ENCODE data around the gene BNIPL. TPM values are rescaled to one million over a fixed set of nuclear protein-coding genes. Genes with fewer than 3 reads are reported as not detected.

BNIPL gene
- total and polyA plus RNA-seq, 2 of the 4 experiments (the other 2 are of a cell fraction): under 0.01 to 0.38 TPM

DNA sequence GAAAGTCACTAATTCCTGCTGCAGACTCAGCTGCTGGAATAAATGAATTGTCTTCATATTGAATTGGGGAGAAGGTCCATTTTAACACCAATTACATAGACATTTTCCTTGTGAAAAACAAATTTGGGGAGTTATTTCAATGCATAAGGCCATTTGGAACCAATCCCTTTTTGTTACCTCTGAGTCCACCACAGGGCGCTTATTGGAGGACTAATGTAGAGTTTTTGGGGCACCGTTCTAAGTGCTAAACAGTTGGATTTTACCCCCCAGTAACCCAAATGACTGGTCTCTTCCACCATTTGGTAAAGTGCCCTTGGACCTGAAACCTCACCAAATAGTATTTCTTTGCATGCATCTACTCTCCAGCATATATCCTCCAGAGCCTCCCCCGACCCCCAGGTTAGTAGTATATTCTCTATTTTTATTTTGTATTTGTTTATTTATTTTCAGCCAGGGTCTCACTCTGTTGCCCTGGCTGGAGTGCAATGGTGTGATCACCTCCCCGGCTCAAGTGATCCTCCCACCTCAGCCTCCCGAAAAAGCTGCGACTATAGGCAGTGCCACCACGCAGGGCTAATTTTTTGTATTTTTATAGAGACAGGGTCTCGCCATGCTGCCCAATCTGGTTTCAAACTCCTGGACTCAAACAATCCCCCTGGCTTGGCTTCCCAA is 26.6 kb upstream of the BNIPL start:
- WGBS, 2 experiments (ENCODE audit: extremely low coverage in 2 of 2, insufficient read length in 1 of 2): 83% methylated on average over 1 of the region's 8 CpGs; no CpG with 5 or more reads in 1 of the 2 experiments
- Histone ChIP-seq H3K27ac (ENCODE audit: insufficient read depth, low read length) (no peak overlapping the region), H4K20me1 (ENCODE audit: insufficient read depth, low read length) (no peaks in the 10 kb centered on the region), H3K4me1 (ENCODE audit: control insufficient read depth, insufficient read depth, low read length) (peaks cover 5% of the 10 kb centered on the region; the same call in 1 of the 2 replicates), H3K4ac (ENCODE audit: low read depth, low read length) (no peak overlapping the region), H2BK20ac (ENCODE audit: low read depth, low read length) (no peak overlapping the region), H3K4me2 (ENCODE audit: low read depth, low read length) (peak overlapping the region; percentile 81; the same call in 1 of the 2 replicates), H3K9me1 (ENCODE audit: insufficient read depth, low read length) (peaks cover 11% of the 10 kb centered on the region), H3K23ac (ENCODE audit: low read depth, low read length) (no peak overlapping the region), H3K18ac (ENCODE audit: low read depth, low read length) (no peak overlapping the region), H2AFZ (replicated peaks; ENCODE audit: low read length, poor library complexity) (no peak overlapping the region), H2AK5ac (ENCODE audit: low read depth, low read length) (no peak overlapping the region), H3K9ac (ENCODE audit: low read depth, low read length) (no peak overlapping the region), H2BK120ac (ENCODE audit: low read depth, low read length) (no peak overlapping the region), H3K14ac (replicated peaks; ENCODE audit: low read depth, low read length) (no peak overlapping the region), H3K27me3 (ENCODE audit: control insufficient read depth, insufficient read depth, low read length) (no peaks in the 10 kb centered on the region), H3K4me3 (ENCODE audit: insufficient read depth, low read depth, low read length) (no peak overlapping the region), H4K8ac (ENCODE audit: low read depth in 2 of 2, low read length in 2 of 2) (no peak overlapping the region), H3K9me3 (ENCODE audit: control insufficient read depth, insufficient read depth, low read length) (no peaks in the 10 kb centered on the region), H4K5ac (ENCODE audit: low read depth, low read length) (no peak overlapping the region), H3K36me3 (ENCODE audit: control insufficient read depth, insufficient read depth, low read length) (no peaks in the 10 kb centered on the region), H4K91ac (ENCODE audit: insufficient read depth, low read depth, low read length) (no peak overlapping the region), H2AK9ac (replicated peaks; ENCODE audit: low read depth, low read length, poor library complexity) (no peak overlapping the region), H3K56ac (ENCODE audit: extremely low read depth, insufficient read depth, low read length) (no peak overlapping the region), H2BK15ac (ENCODE audit: low read depth, low read length) (no peak overlapping the region; the same call in 2 of the 3 replicates), H3K79me1 (ENCODE audit: low read depth in 1 of 2, low read length in 2 of 2) (peaks cover 16 to 52% of the 10 kb centered on the region in 2 experiments), H2BK5ac (ENCODE audit: low read depth, low read length, poor library complexity, severe bottlenecking) (peak overlapping the region; percentile 3)
- in situ Hi-C loops (cut with MboI; ENCODE audit: low sequenced_read_pairs): no loop called here
- POLR2A ChIA-PET (ENCODE audit: unreplicated experiment): no interaction called here
- BruUV-seq (replicated peaks): no TSS peak
- CTCF ChIA-PET: interaction anchor here (1.0 kb wide), 1 partner anchor 49 kb away, joined by 5 read pairs; the partner anchor contains the start of gene CDC42SE1
- ATAC-seq (ENCODE audit: low read depth) (no peak), DNase-seq (no peak)
- dilution Hi-C loops (cut with HindIII; ENCODE audit: low sequenced_read_pairs, unreplicated experiment): no loop called here
- intact Hi-C loops (cut with micrococcal nuclease): loop anchor here (5.0 to 10.0 kb wide), 2 partner anchors 52 to 445 kb away; partner anchors contain the start of gene MLLT11
- TF ChIP-seq RFX5 (IDR thresholded peaks at IDR 0.05; ENCODE audit: low read depth, low read length) (no peak), POLR2A (IDR thresholded peaks at IDR 0.05; ENCODE audit: low read depth, low read length) (no peak), MAFK (IDR thresholded peaks at IDR 0.05; ENCODE audit: low read depth, low read length) (no peak), CHD1 (IDR thresholded peaks at IDR 0.05; ENCODE audit: low read depth, low read length) (no peak), BHLHE40 (IDR thresholded peaks at IDR 0.05; ENCODE audit: low read depth, low read length) (no peak), FOS (IDR thresholded peaks at IDR 0.05; ENCODE audit: low read depth, low read length) (no peak), CEBPB (IDR thresholded peaks at IDR 0.05; ENCODE audit: low read depth, low read length) (no peak), SMC3 (IDR thresholded peaks at IDR 0.05; ENCODE audit: low read depth, low read length) (no peak), MAZ (IDR thresholded peaks at IDR 0.05; ENCODE audit: borderline replicate concordance, low read depth, low read length) (no peak), RAD21 (IDR thresholded peaks at IDR 0.05; ENCODE audit: low read length) (no peak), NFE2L2 (IDR thresholded peaks at IDR 0.05; ENCODE audit: low read depth, low read length) (no peak), RCOR1 (IDR thresholded peaks at IDR 0.05; ENCODE audit: insufficient replicate concordance, low read length) (no peak)
- TF ChIP-seq, protein P1, sequence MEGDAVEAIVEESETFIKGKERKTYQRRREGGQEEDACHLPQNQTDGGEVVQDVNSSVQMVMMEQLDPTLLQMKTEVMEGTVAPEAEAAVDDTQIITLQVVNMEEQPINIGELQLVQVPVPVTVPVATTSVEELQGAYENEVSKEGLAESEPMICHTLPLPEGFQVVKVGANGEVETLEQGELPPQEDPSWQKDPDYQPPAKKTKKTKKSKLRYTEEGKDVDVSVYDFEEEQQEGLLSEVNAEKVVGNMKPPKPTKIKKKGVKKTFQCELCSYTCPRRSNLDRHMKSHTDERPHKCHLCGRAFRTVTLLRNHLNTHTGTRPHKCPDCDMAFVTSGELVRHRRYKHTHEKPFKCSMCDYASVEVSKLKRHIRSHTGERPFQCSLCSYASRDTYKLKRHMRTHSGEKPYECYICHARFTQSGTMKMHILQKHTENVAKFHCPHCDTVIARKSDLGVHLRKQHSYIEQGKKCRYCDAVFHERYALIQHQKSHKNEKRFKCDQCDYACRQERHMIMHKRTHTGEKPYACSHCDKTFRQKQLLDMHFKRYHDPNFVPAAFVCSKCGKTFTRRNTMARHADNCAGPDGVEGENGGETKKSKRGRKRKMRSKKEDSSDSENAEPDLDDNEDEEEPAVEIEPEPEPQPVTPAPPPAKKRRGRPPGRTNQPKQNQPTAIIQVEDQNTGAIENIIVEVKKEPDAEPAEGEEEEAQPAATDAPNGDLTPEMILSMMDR (conservative IDR thresholded peaks at IDR 0.05; ENCODE audit: low read depth, low read length): no peak
- TF ChIP-seq, protein P2, sequence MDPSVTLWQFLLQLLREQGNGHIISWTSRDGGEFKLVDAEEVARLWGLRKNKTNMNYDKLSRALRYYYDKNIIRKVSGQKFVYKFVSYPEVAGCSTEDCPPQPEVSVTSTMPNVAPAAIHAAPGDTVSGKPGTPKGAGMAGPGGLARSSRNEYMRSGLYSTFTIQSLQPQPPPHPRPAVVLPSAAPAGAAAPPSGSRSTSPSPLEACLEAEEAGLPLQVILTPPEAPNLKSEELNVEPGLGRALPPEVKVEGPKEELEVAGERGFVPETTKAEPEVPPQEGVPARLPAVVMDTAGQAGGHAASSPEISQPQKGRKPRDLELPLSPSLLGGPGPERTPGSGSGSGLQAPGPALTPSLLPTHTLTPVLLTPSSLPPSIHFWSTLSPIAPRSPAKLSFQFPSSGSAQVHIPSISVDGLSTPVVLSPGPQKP (IDR thresholded peaks at IDR 0.05; ENCODE audit: borderline replicate concordance, low read depth, low read length): no peak
- TF ChIP-seq, protein P3, sequence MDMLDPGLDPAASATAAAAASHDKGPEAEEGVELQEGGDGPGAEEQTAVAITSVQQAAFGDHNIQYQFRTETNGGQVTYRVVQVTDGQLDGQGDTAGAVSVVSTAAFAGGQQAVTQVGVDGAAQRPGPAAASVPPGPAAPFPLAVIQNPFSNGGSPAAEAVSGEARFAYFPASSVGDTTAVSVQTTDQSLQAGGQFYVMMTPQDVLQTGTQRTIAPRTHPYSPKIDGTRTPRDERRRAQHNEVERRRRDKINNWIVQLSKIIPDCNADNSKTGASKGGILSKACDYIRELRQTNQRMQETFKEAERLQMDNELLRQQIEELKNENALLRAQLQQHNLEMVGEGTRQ (IDR thresholded peaks at IDR 0.05; ENCODE audit: low read depth, low read length): no peak
